ENCODE results near the gene DNAJC25.
A peak's percentile ranks its signal among the peaks of the same experiment; 100 is the strongest.
"Not testable (repeated sequence)": the region's sequence is repeated elsewhere in the genome, so short reads cannot be mapped to it uniquely, and the experiment has no call there.

Gene DNAJC25

GRCh38 chr9:111631214-111631971, at the start of gene DNAJC25:
Gene DNAJC25 (plus strand): TSS chr9:111631334. CDS start chr9:111631408, 74 bp downstream.
- peak; percentile 98 for DNase-seq (ENCODE audit: low spot score)

GRCh38 chr9:111582888-111583287, 48.2 kb upstream of the DNAJC25 start:
- DNase-seq (ENCODE audit: low spot score): no peak

- DNase-seq (ENCODE audit: low spot score): no peak
Observed at GRCh38 chr9:111586378-111586777, 44.8 kb upstream of the DNAJC25 start.

GRCh38 chr9:111588846-111589245, 42.3 kb upstream of the DNAJC25 start:
- DNase-seq (ENCODE audit: low spot score): no peak

- DNase-seq (ENCODE audit: low spot score): peak; percentile 53
Observed at GRCh38 chr9:111597852-111598732, 33.0 kb upstream of the DNAJC25 start.

- DNase-seq (ENCODE audit: low spot score): no peak
Observed at GRCh38 chr9:111598733-111599091, 32.4 kb upstream of the DNAJC25 start.

- DNase-seq (ENCODE audit: low spot score): no peak
Observed at GRCh38 chr9:111599092-111599954, 31.8 kb upstream of the DNAJC25 start, which contains the start of gene PTGR1. Gene PTGR1 (minus strand): TSS chr9:111599647. CDS start chr9:111597422, 2,225 bp downstream.

GRCh38 chr9:111599955-111600343, 31.2 kb upstream of the DNAJC25 start:
- no peak for DNase-seq (ENCODE audit: low spot score)

- DNase-seq (ENCODE audit: low spot score): no peak
Observed at GRCh38 chr9:111601237-111602018, 29.7 kb upstream of the DNAJC25 start.

- no peak for DNase-seq (ENCODE audit: low spot score)
Observed at GRCh38 chr9:111603041-111603440, 28.1 kb upstream of the DNAJC25 start.

- no peak for DNase-seq (ENCODE audit: low spot score)
Observed at GRCh38 chr9:111604054-111604615, 27.0 kb upstream of the DNAJC25 start.

GRCh38 chr9:111605041-111605559, 26.0 kb upstream of the DNAJC25 start:
- DNase-seq (ENCODE audit: low spot score): no peak

GRCh38 chr9:111610149-111610548, 21.0 kb upstream of the DNAJC25 start:
- no peak for DNase-seq (ENCODE audit: low spot score)

GRCh38 chr9:111610845-111611244, 20.3 kb upstream of the DNAJC25 start:
- no peak for DNase-seq (ENCODE audit: low spot score)

- no peak for DNase-seq (ENCODE audit: low spot score)
Observed at GRCh38 chr9:111613436-111614040, 17.6 kb upstream of the DNAJC25 start.

GRCh38 chr9:111615928-111616327, 15.2 kb upstream of the DNAJC25 start:
- no peak for DNase-seq (ENCODE audit: low spot score)

- not testable (repeated sequence) for DNase-seq (ENCODE audit: low spot score)
Observed at GRCh38 chr9:111617349-111617748, 13.8 kb upstream of the DNAJC25 start.

GRCh38 chr9:111621895-111622480, 9.1 kb upstream of the DNAJC25 start:
- DNase-seq (ENCODE audit: low spot score): no peak

- no peak for DNase-seq (ENCODE audit: low spot score)
Observed at GRCh38 chr9:111622626-111623025, 8.5 kb upstream of the DNAJC25 start.
